Stimulated activated CD4-positive, alpha-beta T cell treated with anti-CD3 and anti-CD28 coated beads, TNF-alpha, amount 100 ng/mL, for 24 hours (primary cell): ENCODE measurements around the gene BCL2A1.
"Not testable (repeated sequence)": the region's sequence is repeated elsewhere in the genome, so short reads cannot be mapped to it uniquely, and the experiment has no call there.

Source experiments
- DNase-seq, 3 experiments: peaks; one replicate each; pipeline ENCODE4 v3.0.0-alpha.2; 2020; ENCODE audit warnings: low read depth in 3 of 3

The BCL2A1 gene

DNA sequence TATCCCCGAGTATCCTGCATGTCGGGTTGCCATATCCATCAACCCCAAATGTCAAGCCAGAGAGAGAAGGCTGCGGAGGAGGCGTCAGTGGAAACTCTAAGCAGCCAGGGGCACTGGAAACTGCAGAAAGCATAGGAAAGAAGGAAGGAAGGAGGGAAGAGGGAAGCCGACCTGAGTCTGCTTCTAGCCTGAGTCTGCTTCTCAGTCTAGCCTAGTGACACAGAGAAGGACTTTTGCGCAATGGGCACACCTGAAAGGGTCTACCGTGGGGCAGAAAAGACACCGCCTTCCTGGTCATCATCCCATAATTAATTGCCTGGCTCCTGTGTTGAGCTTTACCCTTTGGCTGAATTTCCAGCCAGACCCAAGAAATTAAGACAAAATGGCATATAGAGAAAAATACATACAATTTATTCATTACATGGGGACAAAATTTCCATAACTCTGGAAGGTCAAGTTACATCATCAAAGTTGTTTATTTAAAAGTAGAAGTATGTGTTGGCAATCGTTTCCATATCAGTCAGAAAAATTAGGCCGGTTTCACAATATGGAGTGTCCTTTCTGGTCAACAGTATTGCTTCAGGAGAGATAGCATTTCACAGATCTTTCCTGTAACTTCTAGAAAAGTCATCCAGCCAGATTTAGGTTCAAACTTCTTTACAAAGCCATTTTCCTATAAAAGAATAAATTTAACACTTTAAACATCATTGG is 10.3 kb downstream of the BCL2A1 start:
- DNase-seq, result no peak

DNA sequence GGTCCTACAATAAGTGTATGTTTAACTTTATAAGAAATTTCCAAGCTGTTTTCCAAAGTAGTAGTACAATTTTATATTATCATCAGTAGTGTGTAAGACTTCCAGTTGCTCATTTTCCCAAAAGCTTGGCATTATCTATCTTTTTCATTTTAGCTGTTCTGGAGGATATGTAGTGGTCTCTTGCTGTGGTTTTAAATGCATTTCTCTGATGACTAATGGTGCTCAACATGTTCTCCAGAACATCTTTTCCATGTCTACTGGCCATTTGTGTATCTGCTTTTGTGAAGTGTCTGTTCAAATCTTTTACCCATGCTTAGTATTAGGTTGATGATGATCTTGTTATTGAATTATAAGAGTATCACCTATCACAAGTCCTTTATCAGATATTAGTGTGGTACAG is 13.3 kb downstream of the BCL2A1 start:
- no peak for DNase-seq

- no peak for DNase-seq
These were observed 14.5 kb downstream of the BCL2A1 start for GRCh38 chr15:79956354-79956939.

DNA sequence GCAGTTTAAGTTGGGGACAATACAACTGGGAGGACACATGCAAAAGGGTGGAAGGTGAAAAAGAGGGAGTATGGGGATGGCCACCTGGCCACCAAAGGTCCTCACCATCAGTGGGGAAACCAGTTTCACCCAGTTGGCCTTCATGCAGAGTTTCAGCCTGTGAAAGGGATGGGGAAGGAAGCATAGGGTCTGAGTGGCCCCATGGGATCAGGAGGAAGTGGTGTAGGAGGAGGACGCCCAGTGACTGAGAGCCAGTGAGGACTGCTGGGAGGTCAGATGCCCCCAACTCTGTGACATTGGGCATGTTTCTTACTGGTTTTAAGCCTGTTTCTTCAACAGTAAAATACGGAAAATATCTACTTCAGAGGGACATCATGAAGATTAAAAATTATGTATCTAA is 16.3 kb downstream of the BCL2A1 start:
- no peak for DNase-seq

GRCh38 chr15:79953951-79954444 is 17.0 kb downstream of the BCL2A1 start:
- no peak for DNase-seq

GRCh38 chr15:79952329-79952728 is 18.7 kb downstream of the BCL2A1 start:
- no peak for DNase-seq

GRCh38 chr15:79950247-79950646 is 20.7 kb downstream of the BCL2A1 start:
- no peak for DNase-seq

DNA sequence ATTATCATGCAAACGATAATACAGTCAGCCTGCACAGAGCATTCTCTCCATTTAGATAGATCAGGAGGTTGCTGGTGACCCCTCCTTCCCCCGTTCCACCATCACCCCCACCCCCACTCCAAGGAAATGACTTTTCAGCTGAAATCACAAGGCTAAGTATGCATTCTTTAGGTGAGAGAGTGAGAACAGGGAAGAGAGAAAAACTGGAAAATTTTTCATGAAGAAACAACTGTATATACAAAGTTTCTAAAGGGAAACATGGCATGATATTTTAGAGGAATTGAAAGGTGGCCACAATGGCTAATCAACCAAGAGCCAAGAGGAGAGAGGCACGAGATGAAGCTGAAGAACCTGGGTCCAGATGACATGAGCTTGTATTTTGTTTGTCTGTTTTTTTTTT is 22.2 kb downstream of the BCL2A1 start:
- DNase-seq, result no peak

DNA sequence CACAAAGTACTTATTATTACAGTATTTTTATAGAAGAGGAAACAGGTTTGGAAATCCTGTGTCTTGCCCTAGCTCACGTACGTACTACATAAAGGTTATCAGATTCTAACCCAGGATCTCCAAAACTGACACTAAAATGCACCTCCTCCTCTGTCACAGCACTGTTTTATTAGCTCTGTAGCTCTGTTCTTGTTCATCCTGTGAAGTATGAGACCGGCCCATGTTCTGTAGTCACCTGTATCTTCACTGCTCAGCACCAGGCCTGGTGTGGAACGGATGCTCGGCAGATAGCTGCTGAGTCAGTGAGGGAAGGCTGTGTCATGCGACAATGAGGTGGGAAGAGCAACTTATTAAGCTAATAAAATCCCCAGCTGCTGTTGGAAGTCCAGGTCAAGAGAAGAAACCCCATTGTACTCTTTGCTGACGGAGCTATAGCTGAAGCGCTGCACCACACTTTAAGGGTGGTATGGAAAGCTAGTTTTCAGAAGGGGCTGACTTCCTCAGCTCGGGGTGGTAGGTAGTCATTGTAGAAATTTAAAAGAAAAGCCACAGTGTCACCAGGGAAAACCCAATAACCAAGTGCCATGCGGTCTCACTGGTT is 22.8 kb downstream of the BCL2A1 start:
- no peak for DNase-seq

- DNase-seq, result no peak
These were observed 24.0 kb downstream of the BCL2A1 start for GRCh38 chr15:79947009-79947408.

- DNase-seq, result no peak
These were observed 26.4 kb downstream of the BCL2A1 start for GRCh38 chr15:79944622-79945021.

- no peak for DNase-seq
These were observed 27.2 kb downstream of the BCL2A1 start for GRCh38 chr15:79943820-79944219.

- DNase-seq, result no peak
These were observed 28.1 kb downstream of the BCL2A1 start for GRCh38 chr15:79942741-79943481.

DNA sequence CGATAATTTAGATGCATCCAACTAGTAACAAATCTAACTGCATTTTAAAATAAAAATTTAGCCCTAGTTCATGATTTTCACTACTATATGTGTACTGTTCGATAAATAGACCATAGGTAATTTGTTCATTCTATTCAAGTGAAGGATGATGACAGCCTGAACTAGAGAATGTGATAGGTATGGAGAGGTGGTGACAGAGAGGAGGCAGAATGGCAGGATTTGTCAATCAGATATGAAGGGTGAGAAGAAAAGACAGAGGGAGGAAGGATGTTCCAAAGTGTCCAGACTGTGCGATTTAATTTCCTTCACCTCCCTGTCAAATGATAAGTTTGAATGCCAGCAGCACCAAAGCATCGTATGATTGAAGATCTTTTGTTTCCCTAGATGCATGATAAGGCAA is 31.6 kb downstream of the BCL2A1 start:
- DNase-seq, result no peak

GRCh38 chr15:79938143-79938542 is 32.9 kb downstream of the BCL2A1 start:
- DNase-seq, result no peak

DNA sequence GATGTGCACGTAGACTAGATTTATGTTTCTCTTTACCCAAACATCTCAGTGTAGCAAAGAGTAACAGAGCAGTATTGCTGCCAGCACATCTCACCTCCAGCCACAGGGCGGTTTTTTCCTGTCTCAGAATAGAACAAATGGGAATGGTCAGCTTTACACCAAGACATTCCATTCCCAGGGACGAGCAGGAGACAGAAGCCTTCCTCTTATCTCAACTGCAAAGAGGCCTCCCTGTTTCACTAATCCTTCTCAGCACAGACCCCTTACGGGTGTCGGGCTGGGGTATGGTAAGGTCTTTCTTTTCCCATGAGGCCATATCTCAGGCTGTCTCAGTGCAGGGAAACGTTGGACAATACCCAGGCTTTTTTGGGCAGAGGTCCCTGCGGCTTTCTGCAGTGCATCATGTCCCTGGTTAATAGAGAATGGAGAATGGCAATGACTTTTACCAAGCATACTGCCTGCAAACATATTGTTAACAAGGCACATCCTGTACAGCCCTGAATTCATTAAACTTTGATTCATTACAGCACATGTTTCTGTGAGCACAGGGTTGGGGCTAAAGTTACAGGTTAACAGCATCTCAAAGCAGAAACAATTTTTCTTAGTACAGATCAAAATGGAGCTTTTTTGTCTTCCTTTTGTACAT is 35.3 kb downstream of the BCL2A1 start:
- not testable (repeated sequence) for DNase-seq

GRCh38 chr15:79933231-79933630 is 37.8 kb downstream of the BCL2A1 start:
- DNase-seq, result no peak

DNA sequence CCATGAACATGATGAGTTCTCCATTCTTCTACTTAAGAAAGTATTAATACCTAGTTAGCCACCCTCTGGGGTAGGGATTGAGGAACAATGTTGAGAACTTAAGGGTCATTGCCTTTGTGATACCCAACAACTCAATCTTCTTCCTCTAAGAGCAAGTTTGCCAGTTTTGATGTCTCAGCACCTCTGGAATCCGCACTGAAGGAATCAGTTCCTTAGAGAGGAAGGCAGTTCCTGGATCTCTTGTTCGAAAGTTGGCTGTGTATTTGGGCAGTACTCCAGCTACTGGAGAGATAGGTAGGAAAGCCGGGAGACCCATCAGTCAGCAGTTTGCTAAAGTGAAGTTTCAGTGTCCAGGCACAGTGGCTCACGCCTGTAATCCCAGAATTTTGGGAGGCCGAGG is 38.5 kb downstream of the BCL2A1 start:
- DNase-seq, result no peak

GRCh38 chr15:79930516-79930915 is 40.5 kb downstream of the BCL2A1 start:
- no peak for DNase-seq

- no peak for DNase-seq
These were observed 41.6 kb downstream of the BCL2A1 start for GRCh38 chr15:79929412-79929811.

- DNase-seq, result not testable (repeated sequence)
These were observed 44.9 kb downstream of the BCL2A1 start for GRCh38 chr15:79926116-79926515.

DNA sequence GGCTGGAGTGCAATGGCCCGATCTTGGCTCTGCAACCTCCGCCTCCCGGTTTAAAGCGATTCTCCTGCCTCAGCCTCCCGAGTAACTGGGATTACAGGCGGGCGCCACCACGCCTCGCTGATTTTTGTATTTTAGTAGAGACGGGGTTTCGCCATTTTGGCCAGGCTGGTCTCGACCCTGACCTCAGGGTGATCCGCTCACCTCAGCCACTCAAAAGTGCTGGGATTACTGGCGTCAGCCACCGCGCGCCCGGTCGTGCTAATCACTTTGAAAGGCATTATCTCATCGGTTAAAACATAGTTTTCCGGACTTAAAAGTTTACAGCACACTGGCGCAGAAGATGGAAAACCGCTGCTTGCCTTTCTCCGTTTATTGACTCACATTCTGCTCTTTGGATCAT is 46.6 kb downstream of the BCL2A1 start:
- no peak for DNase-seq
